GM11168 (cell line): ENCODE data around the gene EXOC3L4.
"Not testable (repeated sequence)": the region's sequence is repeated elsewhere in the genome, so short reads cannot be mapped to it uniquely, and the experiment has no call there.

Experiments used
- in situ Hi-C: fragments of 300-500 bp; cut with MboI; formaldehyde crosslinking; loops from one replicate; pipeline ENCODE4 v1.12.0; 2022; ENCODE audit warnings: low sequenced_read_pairs; ENCODE audit not compliant: unreplicated experiment

Gene EXOC3L4

DNA sequence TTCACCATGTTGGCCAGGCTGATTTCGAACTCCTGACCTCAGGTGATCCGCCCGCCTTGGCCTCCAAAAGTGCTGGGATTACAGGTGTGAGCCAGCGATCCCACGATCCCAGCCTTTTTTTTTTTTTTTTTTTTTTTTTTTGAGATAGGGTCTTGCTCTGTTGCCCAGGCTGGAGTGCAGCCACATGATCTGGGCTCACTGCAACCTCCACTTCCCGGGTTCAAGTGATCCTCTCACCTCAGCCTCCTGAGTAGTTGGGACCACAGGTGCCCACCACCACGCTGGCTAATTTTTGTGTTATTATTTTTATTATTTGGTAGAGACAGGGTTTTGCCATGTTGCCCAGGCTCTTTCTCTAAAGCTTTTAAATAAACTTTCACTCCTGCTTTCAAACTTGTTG is 23.0 kb downstream of the EXOC3L4 start:
- in situ Hi-C loops, result not testable (repeated sequence)

DNA sequence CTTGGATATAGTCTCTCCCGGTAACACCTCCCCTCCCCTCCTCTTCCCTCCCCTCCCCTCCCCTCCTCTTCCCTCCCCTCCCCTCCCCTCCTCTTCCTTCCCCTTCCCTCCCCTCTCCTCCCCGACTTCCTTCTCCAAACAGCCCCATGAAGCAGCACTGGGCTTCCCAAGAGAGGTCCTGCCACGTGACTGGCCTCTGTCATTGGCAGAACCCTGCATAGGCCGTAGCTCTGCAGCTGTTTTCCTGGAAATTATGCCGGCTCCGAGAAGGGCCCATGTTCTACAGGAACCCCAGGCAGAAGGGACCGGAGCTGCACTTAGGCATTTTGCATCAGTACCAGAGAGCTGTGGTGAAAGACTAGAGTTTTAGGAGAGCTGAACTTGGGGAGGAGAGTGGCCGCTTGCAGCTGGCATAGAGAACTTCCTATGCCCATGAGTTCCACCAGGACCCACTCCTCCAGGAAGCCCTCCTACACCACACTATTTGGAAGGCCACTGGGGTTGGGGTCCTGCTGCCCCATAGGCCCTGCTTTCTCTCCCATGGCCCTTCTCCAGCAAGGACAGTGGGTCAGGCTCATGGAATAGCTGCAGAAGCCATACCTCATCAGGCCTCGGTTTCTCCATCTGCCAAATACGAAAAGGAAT is 23.6 kb downstream of the EXOC3L4 start:
- in situ Hi-C loops, result no loop called here

DNA sequence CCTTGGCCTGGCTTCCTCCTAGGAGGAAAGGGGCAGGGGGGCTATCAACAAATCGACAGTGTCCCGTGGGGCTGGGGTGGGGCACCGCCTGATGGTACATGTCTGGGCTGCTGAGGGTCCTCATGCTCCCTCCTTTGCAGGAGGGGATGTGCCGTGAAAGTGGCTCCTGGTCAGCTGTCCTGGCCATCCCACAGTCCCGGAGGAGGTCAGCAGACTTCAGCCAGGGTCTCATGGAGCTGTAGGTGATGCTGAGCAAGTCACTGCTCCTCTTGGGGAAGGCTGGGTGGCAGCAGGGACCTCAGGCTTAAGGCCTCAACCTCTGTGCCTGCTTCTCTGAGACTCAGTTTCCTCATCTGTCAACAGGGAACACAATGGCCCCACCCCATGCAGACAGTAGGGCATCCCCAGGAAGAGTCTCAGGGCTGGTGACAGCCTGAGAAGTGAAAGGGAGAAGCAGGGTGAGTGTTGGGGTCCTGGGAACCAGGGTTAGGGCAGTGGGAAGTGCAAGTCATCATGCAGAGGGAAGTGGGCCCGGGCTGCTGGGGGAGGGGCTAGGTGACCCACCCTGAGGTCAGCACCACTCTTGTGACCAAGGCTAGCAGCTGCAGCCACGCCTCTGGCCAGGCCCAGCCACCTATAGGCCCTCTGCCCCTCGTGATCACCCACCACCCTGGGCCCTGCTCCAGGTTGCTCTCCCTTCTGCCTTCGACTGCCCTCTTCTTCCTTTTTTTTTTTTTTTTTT is 24.3 kb downstream of the EXOC3L4 start:
- in situ Hi-C loops, result no loop called here

DNA sequence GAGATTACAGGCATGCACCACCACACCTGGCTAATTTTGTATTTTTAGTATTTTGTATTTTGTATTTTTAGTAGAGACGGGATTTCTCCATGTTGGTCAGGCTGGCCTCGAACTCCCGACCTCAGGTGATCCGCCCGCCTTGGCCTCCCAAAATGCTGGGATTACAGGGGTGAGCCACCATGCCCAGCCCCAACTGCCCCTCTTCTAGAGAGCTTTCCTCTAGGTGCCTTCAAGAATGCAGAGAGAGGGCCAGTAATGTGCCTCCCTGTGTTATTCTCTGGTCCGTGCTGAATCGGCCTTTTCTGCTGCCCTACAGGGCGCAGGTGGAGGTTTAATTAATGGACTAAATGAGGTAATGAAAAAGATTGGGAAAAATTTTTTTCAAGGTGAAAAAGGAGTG is 25.0 kb downstream of the EXOC3L4 start:
- in situ Hi-C loops, result not testable (repeated sequence)

DNA sequence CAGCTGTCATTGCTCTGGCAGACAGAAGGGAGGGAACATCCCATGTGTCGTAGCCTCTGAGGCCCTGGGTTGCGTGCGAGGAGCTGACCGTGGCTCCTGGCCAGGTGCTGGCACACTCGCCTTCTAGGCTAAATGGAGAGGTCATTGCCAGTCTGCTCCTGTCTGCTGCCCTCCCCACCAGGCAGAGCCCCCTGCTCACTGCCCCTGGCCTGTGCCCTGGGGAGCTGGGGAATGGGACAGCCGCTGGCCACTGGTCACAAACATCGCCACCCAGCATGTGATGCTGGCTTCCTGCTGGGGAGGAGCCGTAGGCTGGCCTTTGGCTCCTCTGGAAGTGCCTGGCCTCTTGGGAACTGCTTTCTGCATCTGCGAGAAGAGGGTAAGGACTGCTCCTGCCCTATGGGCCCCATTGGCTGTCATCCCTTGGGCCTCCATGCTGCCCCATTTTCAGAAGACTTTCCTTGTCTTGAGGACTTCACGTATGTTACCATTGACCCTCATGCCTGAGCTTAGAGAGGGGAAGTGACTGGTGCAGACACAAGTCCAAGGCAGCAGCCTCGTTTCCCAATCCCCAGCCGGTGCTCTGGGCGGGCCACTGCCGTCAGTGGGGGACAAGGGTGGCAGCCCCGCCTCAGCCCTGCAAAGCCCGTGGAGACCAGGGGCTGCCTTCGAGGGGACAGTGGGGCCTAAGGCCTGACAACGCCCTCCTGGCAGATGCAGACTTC is 26.8 kb downstream of the EXOC3L4 start:
- in situ Hi-C loops, result no loop called here

DNA sequence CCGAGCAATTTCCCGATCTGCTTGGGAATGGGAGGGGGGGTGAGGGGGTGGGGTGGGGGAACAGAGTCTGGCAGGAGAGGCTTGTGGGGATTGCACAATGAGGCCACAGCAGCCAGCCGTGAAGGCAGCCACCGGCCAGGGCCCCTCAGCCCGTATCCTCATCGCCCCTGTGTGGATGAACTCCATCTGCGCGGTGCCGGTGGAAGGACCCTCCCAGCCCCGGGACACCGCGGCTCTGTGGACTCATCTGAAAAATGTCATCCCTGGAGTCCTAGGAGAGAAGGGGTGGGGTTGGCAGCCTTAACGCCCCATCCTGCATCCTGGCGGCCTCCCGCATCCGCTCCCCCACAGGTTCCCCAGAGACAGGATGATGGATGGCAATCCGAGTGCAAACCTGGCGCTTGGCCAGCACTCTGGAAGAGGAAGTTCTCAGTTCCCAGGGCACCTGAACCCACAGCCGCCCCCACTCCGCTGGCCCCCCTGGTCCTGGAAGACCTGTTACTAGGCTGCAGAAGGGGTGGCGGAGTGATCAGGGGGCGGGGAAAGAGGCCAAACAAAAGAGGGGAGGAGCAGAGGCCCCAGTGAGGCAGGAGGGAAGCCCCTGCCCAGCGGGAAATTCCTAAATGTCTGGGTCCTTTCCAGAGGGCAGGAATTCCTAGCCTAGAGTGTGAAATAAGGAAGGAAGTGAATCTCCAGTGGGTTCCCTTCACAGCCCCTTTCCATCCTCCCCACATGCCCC is 27.5 kb downstream of the EXOC3L4 start:
- in situ Hi-C loops, result no loop called here

DNA sequence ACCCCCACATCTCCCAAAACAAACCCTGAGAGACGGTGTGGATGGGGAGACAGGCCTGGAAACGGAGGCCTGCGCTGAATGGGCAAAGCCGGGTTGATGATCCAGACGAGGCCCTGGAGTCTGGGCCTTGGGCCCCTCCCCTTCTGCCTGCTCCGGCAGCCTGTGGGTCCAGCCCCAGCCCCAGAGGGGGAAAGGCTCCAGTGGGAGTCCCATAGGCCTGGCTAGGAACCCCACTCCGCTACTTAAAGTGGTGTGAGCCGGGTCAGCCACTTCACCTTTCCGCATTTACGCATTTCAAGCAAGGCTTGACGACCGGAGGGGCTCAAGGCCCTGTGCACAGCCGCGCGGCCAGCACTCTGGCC is 28.0 kb downstream of the EXOC3L4 start:
- in situ Hi-C loops, result no loop called here

DNA sequence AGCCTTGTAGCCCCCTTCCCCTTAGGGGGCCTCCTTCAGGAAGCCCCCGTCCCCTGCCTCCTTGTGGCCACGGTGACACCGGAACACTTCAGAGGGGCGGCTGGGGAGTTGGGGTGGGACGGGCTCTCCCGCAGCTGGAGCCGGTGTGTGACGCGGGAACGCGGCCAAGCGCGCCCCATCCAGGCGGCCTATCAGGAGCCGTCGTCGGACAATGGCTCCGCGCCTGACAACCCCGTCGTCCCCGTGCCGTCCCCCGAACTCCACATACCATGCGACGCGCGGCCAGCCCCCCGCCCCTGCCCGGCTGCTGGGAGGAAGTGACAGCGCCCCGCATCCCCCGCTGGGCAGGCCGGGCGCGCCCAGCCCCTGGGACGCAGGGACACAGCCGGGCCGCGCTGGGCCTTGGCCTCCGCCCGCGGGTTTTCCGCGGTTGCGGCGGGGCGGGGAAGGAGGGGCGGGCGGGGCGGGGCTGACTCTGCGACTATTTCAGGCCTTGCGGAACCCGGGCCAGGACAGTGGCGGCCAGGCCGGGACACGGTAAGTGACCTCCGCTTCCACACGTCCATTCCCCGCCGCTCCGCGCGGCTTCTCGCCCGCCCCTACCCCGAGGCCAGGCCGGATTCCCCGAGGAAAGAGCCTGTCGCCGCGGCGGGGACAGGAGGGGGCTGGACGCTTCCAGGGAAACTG is 28.6 kb downstream of the EXOC3L4 start, which contains the start of gene TNFAIP2:
TNFAIP2 (plus strand) TSS at position 515 of the 687 bp plus-strand sequence. CDS start 2,997 bp downstream, outside the sequence.
- in situ Hi-C loops, result no loop called here

DNA sequence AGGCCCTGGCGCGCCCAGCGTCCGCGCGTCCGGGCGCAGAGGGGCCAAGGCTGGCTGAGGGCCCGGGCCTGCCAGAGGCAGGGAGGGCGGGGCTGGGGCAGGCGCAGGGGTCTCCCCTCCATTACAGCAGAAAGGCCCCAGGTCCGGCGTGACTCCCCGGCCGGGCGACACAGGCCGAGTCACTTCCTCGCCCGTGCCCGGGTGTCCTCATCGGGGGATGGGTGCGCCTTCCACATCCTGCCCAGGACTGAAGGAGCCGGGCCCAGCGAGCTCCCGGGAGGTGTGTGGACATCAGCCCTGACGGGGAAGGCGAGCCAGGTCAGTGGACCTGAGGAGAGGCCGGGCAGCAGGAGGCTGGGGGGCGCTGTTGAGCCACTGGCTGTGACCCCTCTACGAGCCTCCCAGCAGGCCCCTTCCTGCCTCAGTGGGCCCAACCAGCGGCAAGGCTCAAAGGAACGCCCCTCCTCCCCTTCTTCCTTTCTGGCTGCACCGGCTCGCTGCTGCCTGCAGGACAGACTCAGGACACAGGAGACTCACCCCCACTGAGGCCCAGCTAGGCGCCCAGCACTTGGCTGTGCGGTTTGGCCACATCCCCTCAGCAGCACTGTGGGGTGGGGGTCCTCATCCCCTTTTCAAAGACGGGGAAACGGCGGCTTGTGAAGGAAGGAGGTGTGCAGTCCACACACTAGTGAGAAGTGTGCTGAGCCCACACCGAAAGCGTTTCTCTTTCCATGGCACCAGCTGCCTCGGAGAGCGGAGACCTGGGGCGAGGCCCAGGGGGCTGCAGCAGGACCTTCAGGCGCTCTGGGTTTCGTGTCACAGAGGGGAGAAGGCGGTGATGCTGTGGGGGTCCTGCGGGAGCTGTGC is 29.3 kb downstream of the EXOC3L4 start:
- in situ Hi-C loops, result no loop called here

DNA sequence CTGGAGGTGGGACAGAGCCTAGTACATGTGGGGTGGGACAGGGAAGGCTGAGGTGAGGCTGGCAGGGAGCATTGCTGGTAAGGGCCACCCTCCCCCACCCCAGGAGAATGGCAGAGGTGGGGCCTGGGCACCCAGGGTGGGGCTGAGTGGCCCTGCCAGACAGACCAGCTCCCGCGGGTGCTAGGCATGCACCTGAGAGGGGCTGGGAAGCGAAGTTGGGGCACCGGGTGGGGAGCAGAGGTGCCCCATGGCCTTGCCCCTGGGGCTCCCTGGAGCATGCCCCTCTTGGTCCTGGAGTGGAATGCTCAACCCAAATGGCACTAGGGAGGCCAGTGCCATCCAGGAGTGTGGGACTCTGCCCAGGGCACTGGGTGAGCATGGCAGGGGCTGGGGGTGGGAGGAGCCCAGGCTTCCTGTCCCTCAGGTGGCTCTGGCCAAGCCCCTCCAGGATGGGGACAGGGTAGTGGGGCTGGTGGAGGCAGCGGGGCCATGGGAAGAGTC is 30.0 kb downstream of the EXOC3L4 start:
- in situ Hi-C loops, result no loop called here

DNA sequence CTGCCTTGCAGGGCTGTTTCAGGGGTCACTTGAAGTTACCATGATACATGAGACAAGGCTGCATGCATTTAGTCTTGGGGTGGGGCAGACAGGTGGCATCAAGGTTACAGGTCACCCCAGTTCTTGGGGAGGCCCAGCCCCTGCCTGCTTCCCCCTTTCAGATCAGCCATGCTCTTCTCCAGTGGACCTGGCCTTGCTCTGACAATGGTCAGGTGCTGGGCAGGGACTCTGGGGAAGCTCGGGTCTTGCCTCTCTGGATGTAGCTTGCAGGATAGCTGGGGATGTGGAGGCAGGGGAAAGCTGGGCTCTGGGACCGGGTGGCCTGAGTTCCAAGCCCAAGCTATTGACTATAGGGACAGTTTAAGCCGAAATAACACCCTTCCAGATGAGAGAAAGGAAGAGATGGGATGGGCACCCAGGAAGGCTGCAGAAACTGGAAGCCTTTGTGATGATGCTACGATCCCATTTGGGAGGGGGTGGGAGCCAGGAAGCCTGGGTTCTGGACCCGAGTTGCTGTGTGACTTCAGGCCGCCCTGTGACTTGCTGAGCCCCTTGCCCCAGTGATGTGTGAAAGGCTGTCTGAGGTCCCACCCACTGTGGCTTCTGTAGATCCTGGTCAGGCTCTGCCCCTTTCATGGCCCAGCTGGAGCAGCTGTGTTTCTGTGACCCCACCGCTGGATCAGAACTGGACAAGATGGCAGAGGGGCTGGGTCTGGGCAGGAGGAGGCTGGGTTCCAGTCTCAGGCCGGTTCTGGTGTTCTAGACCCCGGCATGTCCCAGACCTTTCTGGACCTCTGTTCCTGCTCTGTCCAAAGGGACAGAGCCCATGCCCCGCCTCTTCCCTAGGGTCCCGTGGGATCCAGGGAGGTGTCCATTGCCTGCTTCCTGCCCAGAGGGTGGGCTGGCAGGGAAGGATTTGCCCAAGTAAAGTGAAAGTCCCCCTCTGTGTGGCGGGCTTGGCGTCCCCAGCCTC is 30.9 kb downstream of the EXOC3L4 start:
- in situ Hi-C loops, result no loop called here

DNA sequence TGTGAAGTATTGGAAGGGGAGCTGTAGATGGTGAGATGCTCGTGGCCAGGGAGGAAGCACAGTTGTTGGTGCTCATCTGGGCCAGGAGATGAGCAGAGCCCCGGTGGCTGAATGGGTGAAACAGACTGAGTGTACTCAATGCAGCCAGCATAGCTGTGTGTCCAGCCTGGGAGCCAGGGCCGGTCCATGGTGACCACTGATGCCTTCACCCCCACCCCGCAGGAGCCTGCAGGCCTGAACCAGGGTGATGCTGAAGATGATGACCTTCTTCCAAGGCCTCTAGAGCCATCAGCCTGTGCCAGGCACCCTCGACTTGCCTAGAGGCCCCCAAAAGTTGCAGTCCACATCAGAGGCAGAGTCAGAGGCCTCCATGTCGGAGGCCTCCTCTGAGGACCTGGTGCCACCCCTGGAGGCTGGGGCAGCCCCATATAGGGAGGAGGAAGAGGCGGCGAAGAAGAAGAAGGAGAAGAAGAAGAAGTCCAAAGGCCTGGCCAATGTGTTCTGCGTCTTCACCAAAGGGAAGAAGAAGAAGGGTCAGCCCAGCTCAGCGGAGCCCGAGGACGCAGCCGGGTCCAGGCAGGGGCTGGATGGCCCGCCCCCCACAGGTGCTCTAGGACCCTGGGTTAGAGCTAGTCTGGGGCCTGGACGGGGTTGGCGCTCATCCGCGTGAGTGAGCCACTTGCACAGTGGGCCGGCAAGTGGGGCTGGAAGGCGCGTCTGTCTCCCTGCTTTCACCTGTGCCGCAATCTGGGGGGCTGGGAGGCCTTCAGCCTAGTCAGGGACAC is 31.8 kb downstream of the EXOC3L4 start:
- in situ Hi-C loops, result no loop called here

DNA sequence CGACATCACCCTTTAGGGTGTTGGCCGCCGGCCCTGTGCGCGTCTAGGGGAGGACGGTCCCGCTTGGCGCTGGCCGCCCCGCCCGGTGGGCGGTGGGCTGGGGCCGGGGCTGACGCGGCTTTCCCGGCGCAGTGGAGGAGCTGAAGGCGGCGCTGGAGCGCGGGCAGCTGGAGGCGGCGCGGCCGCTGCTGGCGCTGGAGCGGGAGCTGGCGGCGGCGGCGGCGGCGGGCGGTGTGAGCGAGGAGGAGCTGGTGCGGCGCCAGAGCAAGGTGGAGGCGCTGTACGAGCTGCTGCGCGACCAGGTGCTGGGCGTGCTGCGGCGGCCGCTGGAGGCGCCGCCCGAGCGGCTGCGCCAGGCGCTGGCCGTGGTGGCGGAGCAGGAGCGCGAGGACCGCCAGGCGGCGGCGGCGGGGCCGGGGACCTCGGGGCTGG is 32.4 kb downstream of the EXOC3L4 start:
- in situ Hi-C loops, result no loop called here

DNA sequence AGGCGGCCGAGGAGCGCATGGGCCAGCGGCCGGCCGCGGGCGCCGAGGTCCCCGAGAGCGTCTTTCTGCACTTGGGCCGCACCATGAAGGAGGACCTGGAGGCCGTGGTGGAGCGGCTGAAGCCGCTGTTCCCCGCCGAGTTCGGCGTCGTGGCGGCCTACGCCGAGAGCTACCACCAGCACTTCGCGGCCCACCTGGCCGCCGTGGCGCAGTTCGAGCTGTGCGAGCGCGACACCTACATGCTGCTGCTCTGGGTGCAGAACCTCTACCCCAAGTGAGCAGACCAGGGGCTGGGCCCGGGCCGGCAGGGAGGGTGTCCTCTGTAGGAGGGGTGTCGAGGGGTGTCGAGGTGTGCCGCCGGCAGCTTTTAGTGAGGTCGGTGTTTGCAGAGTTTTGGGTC is 32.8 kb downstream of the EXOC3L4 start:
- in situ Hi-C loops, result no loop called here

DNA sequence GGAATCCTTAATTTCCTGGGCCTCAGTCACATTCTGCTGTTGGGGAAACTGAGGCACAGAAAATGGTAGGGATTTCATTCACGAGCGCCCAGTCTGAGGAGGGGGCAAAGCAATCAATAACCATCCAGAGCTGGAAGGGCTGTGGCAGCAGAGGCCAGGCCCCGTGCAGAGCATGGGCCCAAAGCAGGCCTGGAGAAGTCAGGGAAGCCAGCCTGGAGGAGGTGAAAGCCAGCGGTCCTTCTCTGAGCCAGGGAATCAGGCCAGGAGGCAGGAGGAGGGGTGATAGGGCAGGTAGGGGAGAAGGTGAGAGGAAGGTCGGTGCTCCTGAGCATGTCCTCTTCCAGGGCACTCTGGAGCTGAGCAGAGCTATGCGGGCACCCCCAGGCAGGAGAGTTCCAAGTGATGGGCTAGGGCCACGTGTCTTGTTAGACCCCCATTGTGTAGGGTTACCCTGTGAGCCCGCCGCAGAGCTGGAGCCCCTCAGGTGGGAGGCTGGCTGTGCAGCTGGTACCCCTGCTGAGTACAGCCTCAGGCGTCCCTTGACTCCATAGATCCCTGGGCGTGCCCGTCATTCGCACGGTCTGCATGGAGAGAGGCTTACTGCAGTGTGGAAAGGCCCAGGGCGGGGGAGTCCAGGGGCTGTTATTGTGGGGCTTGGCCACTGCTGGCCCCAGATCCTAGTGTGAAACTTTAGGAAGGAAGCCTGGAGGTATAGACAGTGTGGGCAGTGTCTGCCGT is 33.5 kb downstream of the EXOC3L4 start:
- in situ Hi-C loops, result no loop called here

DNA sequence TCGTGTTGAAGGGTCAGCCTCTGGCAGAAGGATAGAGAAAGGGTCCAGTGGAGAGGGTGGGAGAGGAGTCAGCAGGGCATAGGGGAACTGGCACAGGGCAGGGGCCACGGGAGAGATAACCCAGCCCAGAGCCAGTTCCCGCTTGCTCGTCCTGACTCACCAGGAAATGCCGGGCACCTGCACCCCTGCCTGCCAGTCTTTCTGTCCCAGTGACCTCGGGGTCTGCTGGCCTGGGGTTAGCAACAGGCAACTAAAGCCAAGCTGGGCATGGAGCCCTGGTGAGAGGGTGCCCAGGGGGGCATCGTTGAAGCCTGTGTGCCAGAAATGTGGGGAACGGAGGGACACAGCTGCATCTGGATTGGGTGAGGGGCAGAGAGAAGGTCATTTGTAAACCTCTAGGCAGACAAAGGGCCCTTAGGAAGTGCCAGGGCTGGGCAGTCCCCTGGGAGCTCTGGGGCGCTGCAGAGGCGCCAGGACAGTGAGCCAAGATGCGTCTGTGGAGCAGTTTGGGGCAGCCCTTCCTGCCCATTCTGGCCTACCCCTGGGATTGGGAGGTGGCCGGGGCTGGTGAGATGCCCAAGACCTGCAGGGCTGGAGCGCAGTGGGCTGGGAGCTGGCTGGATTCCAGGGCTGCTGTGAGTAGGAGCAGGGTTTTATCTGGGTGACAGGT is 34.2 kb downstream of the EXOC3L4 start:
- in situ Hi-C loops, result no loop called here
